WTC11 (cell line): ENCODE data around the gene LCN10.

Experiments
- MXD4 ChIP-seq: fragments of 250-450 bp; sonication (Bioruptor Pico); IDR thresholded peaks from 2 replicates; pipeline ENCODE4 v1.8.0; 2021; ENCODE audit warnings: mild to moderate bottlenecking, moderate library complexity, borderline replicate concordance
- TF ChIP-seq, protein P1 (sequence below): fragments of 200-600 bp; IDR thresholded peaks from 2 replicates; pipeline ENCODE4 v1.8.0; 2022; ENCODE audit warnings: antibody characterized with exemption

DNA sequence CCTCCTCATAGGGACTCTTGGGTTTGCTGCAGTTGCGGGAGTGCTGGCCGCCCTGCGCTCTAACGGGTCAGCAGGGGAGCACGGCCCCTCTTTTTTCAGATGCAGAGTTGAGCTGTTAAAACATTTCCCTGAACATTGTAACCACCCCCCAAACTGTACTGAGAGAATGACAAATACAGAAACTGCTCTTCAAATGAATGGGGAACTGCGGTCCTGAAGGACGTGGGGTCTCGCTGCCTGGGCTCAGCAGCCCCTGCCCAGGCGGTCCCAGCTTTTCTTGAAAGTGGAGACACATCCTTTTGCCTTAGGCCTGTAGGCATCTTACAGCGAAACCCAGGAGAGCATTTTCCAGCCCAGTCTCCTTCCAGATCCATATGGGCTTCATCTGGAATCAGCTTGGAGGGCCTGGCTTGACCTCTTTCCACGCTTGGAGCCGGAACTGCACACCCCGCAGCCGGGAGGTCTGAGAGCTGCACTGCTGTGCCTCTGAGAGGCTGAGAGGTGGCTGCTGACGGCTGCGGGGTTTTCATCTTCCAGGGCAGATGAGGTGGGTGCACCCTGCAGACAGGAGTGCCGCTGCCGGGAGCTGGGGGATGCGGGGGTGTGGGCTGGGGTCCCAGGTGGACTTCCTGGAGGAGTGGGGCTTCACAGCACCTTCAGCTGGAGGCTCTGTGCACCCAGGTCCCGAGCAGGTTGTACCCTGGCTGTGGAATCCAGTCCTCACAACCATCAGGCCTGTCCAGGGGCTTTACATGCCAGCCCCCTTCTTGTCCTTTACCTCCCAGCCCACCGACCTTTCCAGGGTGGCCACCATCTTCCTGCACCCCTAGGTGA lies 54.2 kb downstream of the LCN10 start:
- TF ChIP-seq MXD4 (CRISPR knock-in tag): no peak
- TF ChIP-seq, protein P1, sequence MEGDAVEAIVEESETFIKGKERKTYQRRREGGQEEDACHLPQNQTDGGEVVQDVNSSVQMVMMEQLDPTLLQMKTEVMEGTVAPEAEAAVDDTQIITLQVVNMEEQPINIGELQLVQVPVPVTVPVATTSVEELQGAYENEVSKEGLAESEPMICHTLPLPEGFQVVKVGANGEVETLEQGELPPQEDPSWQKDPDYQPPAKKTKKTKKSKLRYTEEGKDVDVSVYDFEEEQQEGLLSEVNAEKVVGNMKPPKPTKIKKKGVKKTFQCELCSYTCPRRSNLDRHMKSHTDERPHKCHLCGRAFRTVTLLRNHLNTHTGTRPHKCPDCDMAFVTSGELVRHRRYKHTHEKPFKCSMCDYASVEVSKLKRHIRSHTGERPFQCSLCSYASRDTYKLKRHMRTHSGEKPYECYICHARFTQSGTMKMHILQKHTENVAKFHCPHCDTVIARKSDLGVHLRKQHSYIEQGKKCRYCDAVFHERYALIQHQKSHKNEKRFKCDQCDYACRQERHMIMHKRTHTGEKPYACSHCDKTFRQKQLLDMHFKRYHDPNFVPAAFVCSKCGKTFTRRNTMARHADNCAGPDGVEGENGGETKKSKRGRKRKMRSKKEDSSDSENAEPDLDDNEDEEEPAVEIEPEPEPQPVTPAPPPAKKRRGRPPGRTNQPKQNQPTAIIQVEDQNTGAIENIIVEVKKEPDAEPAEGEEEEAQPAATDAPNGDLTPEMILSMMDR: no peak
